ENCODE measurements around the gene SHISA7.
"Not testable (repeated sequence)": the region's sequence is repeated elsewhere in the genome, so short reads cannot be mapped to it uniquely, and the experiment has no call there.

The SHISA7 gene

DNA sequence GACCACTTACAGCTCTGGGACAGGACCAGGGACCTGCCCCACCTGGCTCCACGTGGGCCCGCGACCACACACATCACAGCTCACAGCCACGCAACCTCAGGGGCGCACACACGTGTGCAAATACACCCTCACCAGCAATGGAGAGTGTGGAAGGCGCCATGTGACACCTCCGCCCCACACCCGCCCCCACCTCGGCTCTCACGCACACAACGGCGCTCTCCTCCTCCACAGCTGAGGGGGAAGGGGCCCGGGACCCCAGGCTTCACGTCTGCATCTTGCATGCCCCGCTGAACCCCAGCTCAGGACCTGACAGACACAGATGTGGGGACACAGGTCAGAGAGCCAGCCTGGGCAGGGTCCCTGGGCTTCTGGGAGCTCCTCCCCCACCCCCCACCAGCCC is 6.4 kb upstream of the SHISA7 start:
- DNase-seq (ENCODE audit: insufficient read length, low spot score), result no peak
- FAIRE-seq, result no peak

- not testable (repeated sequence) for DNase-seq (ENCODE audit: insufficient read length, low spot score); FAIRE-seq
Measured at GRCh38 chr19:55448175-55448490, 5.0 kb upstream of the SHISA7 start.

GRCh38 chr19:55447421-55448174 is 4.5 kb upstream of the SHISA7 start:
- FAIRE-seq (no peak), DNase-seq (ENCODE audit: insufficient read length, low spot score) (peak; percentile 31)

DNA sequence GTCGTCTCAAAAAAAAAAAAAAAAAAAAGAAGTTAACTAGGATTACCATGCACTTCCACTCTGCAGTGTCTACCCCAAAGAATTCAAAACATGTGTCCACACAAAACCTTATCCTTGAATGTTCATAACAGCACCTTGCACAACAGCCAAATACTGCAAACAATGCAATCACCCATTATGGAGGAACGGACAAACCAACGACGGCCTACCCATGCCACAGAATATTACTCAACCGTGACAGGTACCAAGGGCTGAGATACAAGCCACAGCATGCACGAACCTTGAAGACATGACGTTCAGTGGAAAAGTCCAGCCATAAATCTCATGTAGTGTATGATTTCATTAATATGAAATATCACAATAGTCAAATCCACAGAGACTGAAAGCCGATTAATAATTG is 3.0 kb upstream of the SHISA7 start:
- FAIRE-seq, result no peak

DNA sequence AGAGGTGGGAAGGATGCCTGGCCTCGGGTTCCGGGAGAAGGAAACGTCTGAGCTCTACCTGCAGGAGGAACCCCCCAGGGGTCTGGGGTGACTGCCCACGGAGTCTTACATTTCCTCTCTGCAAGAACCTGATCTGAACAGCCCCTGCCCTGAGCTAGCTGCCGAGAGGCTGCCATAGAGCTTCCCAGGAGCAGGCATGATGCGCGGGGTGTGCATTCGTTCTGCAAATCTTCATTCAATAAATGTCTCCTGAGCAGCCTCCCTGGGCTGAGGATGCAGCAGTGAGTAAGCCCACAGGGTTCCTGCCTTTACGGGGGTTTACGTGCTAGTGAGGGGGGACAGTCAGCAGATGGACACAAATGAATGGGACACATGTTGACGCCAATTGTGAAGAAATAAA is 1.5 kb upstream of the SHISA7 start:
- FAIRE-seq, result no peak

More for the DNA sequence above, 3.0 kb upstream of the SHISA7 start:
- no peak for DNase-seq (ENCODE audit: insufficient read length, low spot score)

DNA sequence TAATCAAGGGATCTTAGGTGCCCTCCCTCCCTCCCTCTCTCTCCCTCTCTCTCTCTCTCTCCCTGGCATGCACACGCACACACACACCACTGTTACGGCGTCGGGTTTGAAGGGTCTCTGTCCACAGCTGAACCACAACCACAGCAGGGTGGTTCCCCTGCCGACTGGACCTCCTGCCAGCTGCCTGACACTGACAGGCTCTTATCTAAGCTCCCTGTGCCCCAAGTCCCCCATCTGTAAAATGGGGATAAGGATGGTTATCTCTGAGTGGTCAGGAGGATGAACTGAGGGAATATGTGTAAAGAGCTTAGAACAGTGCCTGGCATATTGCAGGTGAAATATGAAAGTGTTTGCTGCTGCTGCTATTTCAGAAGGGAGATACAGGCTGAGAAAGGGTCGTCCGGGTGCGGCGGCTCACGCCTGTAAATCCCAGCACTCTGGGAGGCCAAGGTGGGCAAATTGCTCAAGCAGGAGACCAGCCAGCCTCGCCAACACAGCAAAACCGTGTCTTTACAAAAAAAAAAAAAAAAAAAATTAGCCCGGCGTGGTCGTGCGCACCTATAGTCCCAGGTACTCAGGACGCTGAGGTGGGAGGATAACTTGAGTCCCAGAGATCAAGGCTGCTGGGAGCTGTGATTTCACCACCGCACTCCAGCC is 852 bp upstream of the SHISA7 start:
- no peak for DNase-seq (ENCODE audit: insufficient read length, low spot score)
- no peak for FAIRE-seq

More for the DNA sequence above, 1.5 kb upstream of the SHISA7 start:
- DNase-seq (ENCODE audit: insufficient read length, low spot score), result no peak

DNA sequence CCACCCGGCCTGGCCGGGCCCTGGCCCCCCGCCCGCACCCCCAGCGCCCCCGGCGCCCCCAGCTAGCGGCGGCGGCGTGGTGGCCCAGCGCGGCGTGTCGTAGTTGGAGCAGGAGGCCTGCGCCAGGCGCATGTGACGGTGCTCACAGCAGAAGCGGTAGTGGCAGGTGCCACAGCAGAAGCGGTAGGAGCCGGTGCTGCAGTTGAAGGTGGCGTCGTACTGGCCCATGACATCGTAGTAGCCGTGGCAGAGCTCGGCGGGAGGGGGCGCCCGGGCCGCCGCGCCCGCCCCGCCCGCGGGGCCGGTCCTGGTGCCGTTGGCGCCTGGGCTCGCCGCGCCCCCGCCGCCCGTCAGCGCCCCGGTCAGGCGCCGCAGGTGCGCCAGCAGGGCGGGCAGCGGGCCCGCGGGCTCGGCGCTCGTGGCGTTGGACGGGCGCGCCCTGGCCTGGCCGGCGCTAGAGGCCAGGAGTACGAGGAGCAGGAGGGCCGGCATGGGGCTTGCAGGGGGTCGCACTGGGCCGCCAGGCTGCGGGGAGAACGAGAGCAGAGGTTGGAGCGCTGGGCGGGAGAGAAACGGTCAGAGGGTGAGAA is 633 bp downstream of the SHISA7 start:
- FAIRE-seq, result no peak
- no peak for DNase-seq (ENCODE audit: insufficient read length, low spot score)

- no peak for FAIRE-seq
- DNase-seq (ENCODE audit: insufficient read length, low spot score), result no peak
Measured at GRCh38 chr19:55441692-55442321, 1.3 kb downstream of the SHISA7 start.

DNA sequence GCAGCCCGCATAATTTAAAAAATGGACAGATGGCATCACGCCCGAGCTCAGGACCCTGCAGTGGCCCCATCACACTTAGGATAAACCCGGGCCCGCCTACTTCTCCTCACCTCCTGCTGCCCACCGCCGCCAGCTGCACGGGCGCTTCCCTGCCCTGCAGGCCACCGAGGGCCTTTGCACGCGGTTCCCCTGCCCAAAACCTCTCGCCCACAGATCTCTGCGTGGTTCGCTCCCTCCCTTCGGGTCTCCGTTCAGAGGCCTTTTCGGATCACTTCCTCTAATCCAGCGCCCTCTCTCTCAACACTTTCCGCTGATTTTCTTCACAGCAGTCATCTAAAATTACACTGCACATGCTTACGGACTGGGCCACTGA is 1.8 kb downstream of the SHISA7 start:
- no peak for DNase-seq (ENCODE audit: insufficient read length, low spot score)
- FAIRE-seq, result no peak

DNA sequence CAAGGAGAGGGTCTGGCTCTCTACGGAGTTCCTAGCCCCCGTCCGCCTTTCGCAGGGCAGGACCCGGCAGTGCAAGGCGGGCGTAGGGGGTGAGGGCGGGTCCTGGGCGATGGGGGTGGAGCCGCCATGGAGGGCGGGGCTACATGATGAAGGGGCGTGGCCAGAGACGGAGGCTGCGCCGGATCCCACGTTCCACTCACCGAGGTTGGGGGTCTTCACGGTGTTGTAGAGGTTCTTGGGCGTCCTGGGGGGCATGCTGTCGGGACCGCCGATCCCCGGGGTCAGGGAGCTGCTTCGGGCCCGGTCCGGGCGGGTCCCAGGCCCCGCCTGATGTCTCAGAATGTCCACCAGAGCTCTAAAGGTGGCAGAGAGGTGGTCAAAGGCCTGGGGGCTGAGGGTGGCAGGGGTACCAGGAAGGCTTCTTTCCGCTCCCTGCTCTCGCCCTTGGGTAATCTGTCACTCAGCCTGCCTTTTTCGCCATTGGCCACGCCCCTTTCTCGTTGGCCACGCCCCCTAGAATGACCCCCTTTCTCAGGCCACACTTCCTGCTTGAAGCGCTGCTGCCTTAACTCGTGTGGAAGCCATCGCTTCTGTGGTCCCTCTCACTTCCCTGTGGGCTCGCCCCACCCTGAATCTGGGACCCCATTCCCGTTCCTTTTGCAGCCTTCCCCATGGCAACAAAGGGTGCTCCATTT is 2.5 kb downstream of the SHISA7 start:
- FAIRE-seq (no peak), DNase-seq (ENCODE audit: insufficient read length, low spot score) (no peak)

GRCh38 chr19:55439052-55439451 is 4.0 kb downstream of the SHISA7 start:
- FAIRE-seq, result no peak
- DNase-seq (ENCODE audit: insufficient read length, low spot score), result no peak

- peak; percentile 51 for FAIRE-seq
- DNase-seq (ENCODE audit: insufficient read length, low spot score), result peak; percentile 83
Measured at GRCh38 chr19:55437410-55437809, 5.7 kb downstream of the SHISA7 start.

DNA sequence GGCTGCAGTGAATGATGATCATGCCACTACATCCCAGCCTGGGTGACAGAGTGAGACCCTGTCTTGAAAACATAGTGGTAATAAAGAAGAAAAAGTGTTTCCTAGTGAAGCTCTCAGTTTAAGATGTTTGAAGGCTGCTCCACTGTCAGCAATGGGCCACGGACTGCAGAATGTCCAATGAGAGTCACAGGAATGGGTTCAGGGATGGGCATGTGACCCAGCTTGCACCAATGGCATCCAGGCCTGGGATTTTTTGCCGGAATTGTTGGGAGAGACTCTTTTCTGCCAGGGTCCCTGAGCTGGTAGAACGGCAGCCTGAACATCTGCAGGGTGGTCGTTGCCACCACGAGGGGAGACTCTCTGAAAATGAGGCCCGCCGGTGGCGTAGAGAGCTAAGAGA is 6.3 kb downstream of the SHISA7 start:
- FAIRE-seq (no peak), DNase-seq (ENCODE audit: insufficient read length, low spot score) (no peak)

DNA sequence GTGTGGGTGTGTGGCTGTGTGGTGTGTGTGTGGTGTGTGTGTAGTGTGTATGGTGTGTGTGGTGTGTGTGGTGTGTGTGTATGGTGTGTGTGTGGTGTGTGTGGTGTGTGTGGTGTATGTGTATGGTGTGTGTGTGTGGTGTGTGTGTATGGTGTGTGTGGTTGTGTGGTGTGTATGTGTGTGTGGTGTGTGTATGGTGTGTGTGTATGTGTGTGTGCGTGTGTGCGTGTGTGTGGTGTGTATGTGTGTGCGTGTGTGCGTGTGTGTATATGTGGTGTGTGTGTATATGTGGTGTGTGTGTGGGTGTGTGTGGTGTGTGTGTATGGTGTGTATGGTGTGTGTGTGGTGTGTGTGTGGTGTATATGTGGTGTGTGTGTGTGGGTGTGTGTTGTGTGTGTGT is 8.1 kb downstream of the SHISA7 start:
- DNase-seq (ENCODE audit: insufficient read length, low spot score) (no peak), FAIRE-seq (no peak)

- DNase-seq (ENCODE audit: insufficient read length, low spot score) (no peak), FAIRE-seq (peak; percentile 100)
Measured at GRCh38 chr19:55434356-55434919, 8.7 kb downstream of the SHISA7 start.

DNA sequence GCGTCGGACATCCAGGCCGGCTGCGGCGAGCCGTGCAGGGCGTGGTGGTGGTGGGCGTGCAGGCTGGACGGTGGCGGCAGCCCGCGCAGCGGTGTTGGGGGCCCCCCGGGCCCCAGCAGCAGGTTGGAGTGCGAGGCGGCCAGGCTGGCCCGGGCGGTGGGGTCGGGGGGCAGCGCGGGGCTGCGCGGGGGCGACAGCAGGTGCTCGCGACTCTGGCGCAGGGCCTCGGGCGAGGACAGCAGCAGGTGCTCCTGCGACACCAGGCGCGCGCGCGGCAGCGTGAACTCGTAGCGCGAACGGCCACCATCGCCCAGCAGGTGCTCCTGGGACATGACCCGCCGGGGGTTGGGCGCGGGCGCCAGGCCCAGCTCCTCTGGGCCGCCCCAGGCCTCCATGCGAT is 9.8 kb downstream of the SHISA7 start:
- FAIRE-seq (no peak), DNase-seq (ENCODE audit: insufficient read length, low spot score) (no peak)

DNA sequence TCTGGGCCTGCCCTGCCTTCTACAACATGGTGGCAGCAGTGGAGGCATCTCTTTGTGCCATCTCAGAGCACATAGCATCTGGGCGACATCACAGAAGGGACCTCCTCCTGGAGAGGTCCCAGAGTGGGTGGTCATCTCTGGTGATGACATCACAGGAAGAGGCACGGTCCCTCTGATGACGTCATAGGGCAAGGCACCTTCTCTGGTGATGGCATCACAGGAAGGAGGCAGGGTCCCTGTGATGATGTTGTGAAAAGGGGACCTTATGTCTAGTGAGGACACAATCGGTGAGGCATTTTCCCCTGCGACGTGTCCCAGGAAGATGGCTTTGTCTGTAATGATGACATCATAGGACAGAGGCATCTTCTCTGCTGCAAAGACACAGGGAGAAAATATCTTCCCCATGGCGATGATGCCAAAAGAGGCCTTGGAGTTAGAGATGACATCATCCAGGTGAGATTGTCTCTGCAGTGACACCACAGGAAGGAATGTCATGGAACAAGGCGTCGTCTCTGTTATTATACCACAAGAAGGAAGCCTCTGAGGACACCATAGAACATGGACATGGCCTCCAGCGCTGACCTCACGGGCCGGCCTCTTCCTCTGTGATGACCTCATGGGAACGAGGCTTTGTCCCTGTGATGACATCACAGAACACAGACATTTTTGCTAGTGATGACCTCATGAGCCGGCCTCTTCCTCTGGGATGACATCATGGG is 10.7 kb downstream of the SHISA7 start:
- FAIRE-seq, result no peak
- DNase-seq (ENCODE audit: insufficient read length, low spot score), result no peak

- no peak for FAIRE-seq
- DNase-seq (ENCODE audit: insufficient read length, low spot score), result no peak
Measured at GRCh38 chr19:55431183-55431582, 11.9 kb downstream of the SHISA7 start.

GRCh38 chr19:55426042-55426441 is 17.1 kb downstream of the SHISA7 start:
- FAIRE-seq (no peak), DNase-seq (ENCODE audit: insufficient read length, low spot score) (no peak)

GRCh38 chr19:55424518-55424917 is 18.6 kb downstream of the SHISA7 start:
- no peak for DNase-seq (ENCODE audit: insufficient read length, low spot score)

More at GRCh38 chr19:55424518-55424917, 18.6 kb downstream of the SHISA7 start:
- FAIRE-seq, result no peak
